22Rv1 (cell line): Measurements from ENCODE around the gene CASP8.

Experiments used
- H3K27ac ChIP-seq: fragments of 450-650 bp; 2 replicates; pipeline ENCODE4 v1.5.1; 2017
- ZFX ChIP-seq: fragments of 450-650 bp; IDR thresholded peaks from 2 replicates; pipeline ENCODE4 v1.6.1; 2017; ENCODE audit warnings: antibody characterized with exemption, borderline replicate concordance
- TF ChIP-seq, protein P1 (sequence below): fragments of 450-650 bp; IDR thresholded peaks from 2 replicates; pipeline ENCODE4 v1.5.1; 2017; ENCODE audit warnings: mild to moderate bottlenecking

CASP8 gene

DNA sequence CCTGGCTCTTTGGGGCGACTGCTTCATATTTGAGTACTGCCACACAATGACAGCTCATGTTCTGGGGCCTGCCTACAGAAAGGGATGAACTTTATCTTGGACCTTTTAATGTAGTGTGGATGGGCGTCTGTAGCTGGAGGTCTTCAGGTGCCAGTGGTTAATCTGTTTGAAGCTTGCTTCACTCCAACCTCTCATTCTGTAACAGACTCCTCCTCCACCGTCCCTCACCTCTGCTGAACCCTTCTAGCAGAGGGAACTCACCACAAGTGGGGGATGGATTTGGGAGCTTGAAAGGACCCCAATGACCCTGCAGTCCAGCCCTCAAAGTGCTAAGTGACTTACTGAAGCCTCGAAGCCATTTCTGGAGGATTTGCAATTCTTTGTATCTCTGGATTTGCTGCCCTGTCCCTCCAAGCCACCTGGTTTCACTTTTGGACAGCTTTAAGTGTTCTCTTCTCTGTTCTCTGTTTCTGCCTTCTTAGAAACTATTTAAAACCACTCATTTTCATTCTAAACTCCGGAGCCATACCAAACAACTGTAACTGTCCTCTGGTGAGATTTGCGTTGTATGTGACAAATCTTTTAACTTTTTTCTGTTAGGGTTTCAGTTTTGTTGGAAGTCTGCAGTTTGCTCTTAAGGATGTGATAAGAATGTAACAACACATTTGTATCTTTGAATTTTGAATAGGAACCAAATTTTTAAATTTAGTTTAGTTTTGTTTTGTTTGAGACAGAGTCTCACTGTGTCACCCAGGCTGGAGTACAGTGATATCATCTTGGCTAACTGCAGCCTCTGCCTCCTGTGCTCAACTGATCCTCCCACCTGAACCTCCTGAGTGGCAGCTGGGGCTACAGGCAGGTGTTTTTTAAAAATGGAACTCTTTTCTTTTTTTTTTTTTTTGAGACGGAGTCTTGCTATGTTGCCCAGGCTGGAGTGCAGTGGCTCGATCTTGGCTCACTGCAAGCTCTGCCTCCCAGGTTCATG lies 37.0 kb upstream of the CASP8 start:
- no peak overlapping the region for H3K27ac ChIP-seq
- TF ChIP-seq, protein P1, sequence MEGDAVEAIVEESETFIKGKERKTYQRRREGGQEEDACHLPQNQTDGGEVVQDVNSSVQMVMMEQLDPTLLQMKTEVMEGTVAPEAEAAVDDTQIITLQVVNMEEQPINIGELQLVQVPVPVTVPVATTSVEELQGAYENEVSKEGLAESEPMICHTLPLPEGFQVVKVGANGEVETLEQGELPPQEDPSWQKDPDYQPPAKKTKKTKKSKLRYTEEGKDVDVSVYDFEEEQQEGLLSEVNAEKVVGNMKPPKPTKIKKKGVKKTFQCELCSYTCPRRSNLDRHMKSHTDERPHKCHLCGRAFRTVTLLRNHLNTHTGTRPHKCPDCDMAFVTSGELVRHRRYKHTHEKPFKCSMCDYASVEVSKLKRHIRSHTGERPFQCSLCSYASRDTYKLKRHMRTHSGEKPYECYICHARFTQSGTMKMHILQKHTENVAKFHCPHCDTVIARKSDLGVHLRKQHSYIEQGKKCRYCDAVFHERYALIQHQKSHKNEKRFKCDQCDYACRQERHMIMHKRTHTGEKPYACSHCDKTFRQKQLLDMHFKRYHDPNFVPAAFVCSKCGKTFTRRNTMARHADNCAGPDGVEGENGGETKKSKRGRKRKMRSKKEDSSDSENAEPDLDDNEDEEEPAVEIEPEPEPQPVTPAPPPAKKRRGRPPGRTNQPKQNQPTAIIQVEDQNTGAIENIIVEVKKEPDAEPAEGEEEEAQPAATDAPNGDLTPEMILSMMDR = no peak
- no peak for TF ChIP-seq ZFX

DNA sequence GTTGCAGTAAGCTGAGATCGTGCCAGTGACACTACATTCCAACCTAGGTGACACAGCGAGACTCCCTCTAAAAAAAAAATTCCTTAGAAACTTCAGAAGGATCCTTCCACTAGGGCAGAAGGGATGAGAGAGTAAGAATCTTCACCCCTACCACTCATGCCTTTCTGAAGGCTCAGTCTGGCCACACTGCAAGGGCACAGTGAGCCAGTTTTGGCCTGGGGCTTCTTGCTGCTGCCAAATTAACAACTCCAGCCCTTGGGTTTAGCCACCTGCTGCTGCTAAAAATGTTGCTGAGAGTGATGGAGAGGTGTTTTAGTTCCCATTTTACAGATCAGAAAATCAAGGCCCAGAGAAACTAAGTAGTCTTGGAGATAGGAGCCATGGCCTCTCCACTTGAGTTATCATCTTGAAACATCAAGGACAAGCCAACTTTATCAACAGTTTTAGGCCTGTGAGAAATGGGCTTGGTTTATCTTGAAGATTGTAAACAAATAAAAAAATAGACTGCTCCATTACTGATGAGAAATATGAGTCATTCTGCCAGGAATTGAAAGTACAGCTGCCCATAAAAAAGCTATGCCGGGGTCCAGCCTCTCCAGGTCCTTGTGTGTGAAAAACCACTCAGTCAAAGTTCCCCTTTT lies 31.9 kb upstream of the CASP8 start:
- TF ChIP-seq ZFX = no peak
- TF ChIP-seq, protein P1 = no peak

DNA sequence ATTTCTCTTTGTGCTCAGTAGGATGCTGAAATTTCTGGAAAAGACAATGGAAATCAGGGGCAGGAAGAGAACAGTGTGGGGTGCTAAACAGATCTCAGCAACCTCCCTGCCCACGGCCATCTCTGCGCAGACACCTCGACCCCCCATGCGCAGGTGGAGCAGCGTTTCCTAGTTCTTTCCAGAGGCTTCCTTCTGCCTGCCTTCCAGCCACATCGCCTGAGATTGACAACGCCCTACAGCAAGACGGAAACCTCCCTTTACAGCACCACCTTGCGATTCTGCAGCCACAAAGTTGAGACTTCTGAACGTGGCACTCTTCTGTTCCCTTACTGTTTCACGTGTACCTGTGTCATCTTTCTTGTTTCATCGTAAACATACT lies 31.4 kb upstream of the CASP8 start:
- TF ChIP-seq ZFX = no peak
- TF ChIP-seq, protein P1 = no peak
- H3K27ac ChIP-seq = no peak overlapping the region

More for the DNA sequence above, 31.9 kb upstream of the CASP8 start:
- no peak overlapping the region for H3K27ac ChIP-seq

DNA sequence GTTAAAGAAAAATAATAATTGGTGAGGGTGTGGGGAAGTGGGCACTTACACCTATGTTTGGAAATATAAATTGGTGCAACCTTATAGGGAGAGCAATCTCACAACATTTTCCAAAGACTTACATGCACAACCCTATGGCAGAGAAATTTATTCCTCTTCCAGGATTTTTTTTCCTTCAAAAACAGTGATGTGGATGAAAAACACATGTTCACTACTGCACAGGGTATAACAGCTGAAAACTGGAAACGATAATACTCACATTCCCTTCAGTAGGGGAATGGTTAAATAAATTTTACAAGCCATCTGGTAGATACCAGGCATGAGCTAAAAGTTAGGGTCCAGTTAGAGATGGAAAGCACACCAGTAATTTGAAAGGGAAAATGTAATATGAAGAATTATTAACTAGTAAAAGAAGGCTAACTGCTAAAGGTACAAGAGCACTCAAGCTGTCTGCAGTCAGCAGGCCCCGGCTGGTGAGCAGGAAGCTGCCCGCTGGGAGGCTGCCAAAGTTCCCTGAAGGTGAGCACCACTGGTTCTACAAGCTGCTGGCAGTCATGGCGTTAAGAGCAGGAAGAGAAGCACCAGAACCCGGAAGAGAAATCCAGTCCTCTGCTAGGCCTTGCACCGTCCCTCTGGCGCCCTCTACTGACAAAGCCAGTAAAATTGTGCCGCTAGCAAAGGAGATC lies 28.4 kb upstream of the CASP8 start:
- H3K27ac ChIP-seq = peak overlapping the region; percentile 45
- TF ChIP-seq, protein P1 = peak; percentile 95
- TF ChIP-seq ZFX = no peak

DNA sequence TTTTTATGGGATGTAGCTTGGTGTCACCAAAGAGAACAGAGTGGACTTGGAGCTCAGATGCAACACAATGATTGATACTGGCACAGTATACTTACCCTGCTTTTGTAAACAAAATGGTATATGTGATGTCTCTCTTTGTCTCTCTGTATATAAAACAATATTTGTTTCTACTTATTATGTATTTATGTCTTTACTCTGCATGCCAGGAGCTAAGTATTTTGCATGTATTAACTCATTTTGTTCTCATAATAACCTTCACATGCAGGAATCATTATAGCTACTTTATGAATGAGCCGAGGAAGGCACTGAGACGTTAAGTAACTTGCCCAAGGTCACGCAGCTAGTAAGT lies 27.9 kb upstream of the CASP8 start:
- TF ChIP-seq ZFX = no peak
- TF ChIP-seq, protein P1 = peak; percentile 66
- H3K27ac ChIP-seq = peak overlapping the region; percentile 45

DNA sequence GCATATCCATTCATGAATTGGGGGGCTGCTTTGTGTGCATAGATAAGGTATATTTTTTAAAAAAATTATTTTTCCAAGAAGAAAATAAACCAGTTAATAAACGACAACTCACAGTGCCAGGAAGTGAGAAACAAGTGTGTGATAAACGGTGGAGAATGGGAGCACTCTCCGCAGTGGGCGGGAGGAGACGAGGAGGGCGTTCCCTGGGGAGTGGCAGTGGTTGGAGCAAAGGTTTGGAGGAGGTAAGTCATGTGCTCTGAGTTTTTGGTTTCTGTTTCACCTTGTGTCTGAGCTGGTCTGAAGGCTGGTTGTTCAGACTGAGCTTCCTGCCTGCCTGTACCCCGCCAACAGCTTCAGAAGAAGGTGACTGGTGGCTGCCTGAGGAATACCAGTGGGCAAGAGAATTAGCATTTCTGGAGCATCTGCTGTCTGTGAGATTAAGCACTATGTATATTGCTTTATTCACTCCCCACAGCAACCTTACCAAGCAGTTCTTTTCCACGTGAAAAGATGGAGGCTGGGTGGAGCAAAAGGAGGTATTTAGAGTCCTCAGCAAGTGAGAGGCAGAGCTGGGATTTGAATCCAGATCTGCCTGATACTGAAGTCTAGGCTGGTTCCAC lies 27.0 kb upstream of the CASP8 start:
- TF ChIP-seq ZFX = no peak
- TF ChIP-seq, protein P1 = no peak
- peak overlapping the region; percentile 45 for H3K27ac ChIP-seq
